ENCODE measurements around the gene CCND2.

- TF ChIP-seq EZH2phosphoT487 (IDR thresholded peaks at IDR 0.05; ENCODE audit: low read depth) (no peak), CTCF (IDR thresholded peaks at IDR 0.05; ENCODE audit: low read depth, low read length) (no peak)
Observed at GRCh38 chr12:4273652-4274395, at the start of gene CCND2.

Data from OCI-LY3 (cell line).